Stomach (tissue), 4 donors: ENCODE measurements around the gene LRP1B.

Experiments used
- CTCF ChIP-seq, 7 experiments: fragments of 450-650 bp in 4 of 7; fragments of 200-600 bp in 3 of 7; sonication (generic) in 3 of 7; IDR thresholded peaks; one replicate each; pipeline ENCODE4 v1.5.1; 2016 to 2019; ENCODE audit warnings: antibody characterized with exemption in 7 of 7, control low read depth in 2 of 7, mild to moderate bottlenecking in 1 of 7
- EP300 ChIP-seq: sonication (generic); formaldehyde crosslinking; IDR thresholded peaks from one replicate; pipeline ENCODE4 v1.6.1; 2017; ENCODE audit warnings: antibody characterized with exemption
- POLR2A ChIP-seq, 4 donors: fragments of 450-650 bp; IDR thresholded peaks; one replicate each; pipeline ENCODE4 v1.6.1; 2016; ENCODE audit warnings: antibody characterized with exemption in 4 of 4, control low read depth in 2 of 4, mild to moderate bottlenecking in 1 of 4, moderate library complexity in 1 of 4
- POLR2AphosphoS5 ChIP-seq, 3 donors: sonication (generic); formaldehyde crosslinking; IDR thresholded peaks; one replicate each; pipeline ENCODE4 v1.6.1; 2016; ENCODE audit warnings: antibody characterized with exemption in 3 of 3

DNA sequence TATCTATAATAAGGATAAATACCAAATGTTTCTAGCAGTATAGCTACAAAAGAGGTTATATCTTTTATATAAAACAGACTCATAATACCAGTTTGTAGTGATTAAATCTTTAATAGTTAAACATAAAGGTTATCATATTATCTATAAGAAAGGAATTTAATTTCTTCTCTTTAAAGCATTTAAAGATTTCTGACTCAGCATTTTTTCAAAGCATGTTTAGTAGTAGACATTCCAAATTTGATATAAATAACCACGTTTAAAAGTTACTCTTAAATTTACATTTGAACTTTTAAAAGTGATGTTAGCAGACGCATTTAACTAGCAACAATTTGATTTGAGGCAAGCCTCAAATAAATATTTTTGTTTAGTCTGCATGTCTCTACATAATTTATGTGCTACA lies 1842.6 kb downstream of the LRP1B start:
- TF ChIP-seq POLR2AphosphoS5 (IDR thresholded peaks at IDR 0.05) (no peak), CTCF (IDR thresholded peaks at IDR 0.05) (no peak), EP300 (no peak), POLR2A (IDR thresholded peaks at IDR 0.05) (no peak)
